H9 (cell line): ENCODE measurements around the gene METTL27. TPM values are rescaled to one million over a fixed set of nuclear protein-coding genes. Genes with fewer than 3 reads are reported as not detected.

ENCODE experiments used
- DNase-seq: peaks from one replicate; pipeline ENCODE4 v3.0.0-alpha.2; 2017
- H2AFZ ChIP-seq: one replicate; pipeline ENCODE4 v1.6.1; 2013; ENCODE audit warnings: mild to moderate bottlenecking, low read length, control low read depth, moderate library complexity
- H2AK5ac ChIP-seq: 2 replicates; pipeline ENCODE4 v1.6.1; 2013; ENCODE audit warnings: low read length, control low read depth, mixed read lengths; ENCODE audit not compliant: insufficient read length
- H2BK120ac ChIP-seq: one replicate; pipeline ENCODE4 v1.6.1; 2013; ENCODE audit warnings: low read depth, mild to moderate bottlenecking, low read length, control low read depth, inconsistent platforms; ENCODE audit not compliant: poor library complexity, severe bottlenecking
- H2BK12ac ChIP-seq: 2 replicates; pipeline ENCODE4 v1.6.1; 2013; ENCODE audit warnings: low read length, control low read depth, mixed read lengths, low read depth; ENCODE audit not compliant: insufficient read length
- H2BK15ac ChIP-seq: 2 replicates; pipeline ENCODE4 v1.6.1; 2013; ENCODE audit warnings: low read depth, low read length, control low read depth
- H2BK20ac ChIP-seq: one replicate; pipeline ENCODE4 v1.6.1; 2013; ENCODE audit warnings: low read depth, mild to moderate bottlenecking, low read length, control low read depth, inconsistent platforms; ENCODE audit not compliant: poor library complexity, severe bottlenecking
- H2BK5ac ChIP-seq: 2 replicates; pipeline ENCODE4 v1.6.1; 2013; ENCODE audit warnings: low read length, control low read depth, mixed read lengths; ENCODE audit not compliant: insufficient read length
- H3K14ac ChIP-seq: 2 replicates; pipeline ENCODE4 v1.6.1; 2013; ENCODE audit warnings: low read length, control low read depth; ENCODE audit not compliant: insufficient read depth
- H3K18ac ChIP-seq: 2 replicates; pipeline ENCODE4 v1.6.1; 2013; ENCODE audit warnings: low read depth, mild to moderate bottlenecking, mixed read lengths, low read length, control low read depth; ENCODE audit not compliant: insufficient read length
- H3K23ac ChIP-seq: 2 replicates; pipeline ENCODE4 v1.6.1; 2013; ENCODE audit warnings: low read length, control low read depth, mixed read lengths, low read depth; ENCODE audit not compliant: insufficient read length
- H3K23me2 ChIP-seq: 2 replicates; pipeline ENCODE4 v1.6.1; 2013; ENCODE audit warnings: low read depth, mild to moderate bottlenecking, mixed read lengths, low read length, control low read depth; ENCODE audit not compliant: insufficient read length, poor library complexity, severe bottlenecking
- H3K27ac ChIP-seq: 2 replicates; pipeline ENCODE4 v1.5.1; 2013; ENCODE audit warnings: low read length, control low read depth, mixed read lengths, low read depth; ENCODE audit not compliant: insufficient read length
- H3K27me3 ChIP-seq: 2 replicates; pipeline ENCODE4 v1.6.1; 2013; ENCODE audit warnings: low read length, control low read depth, inconsistent platforms; ENCODE audit not compliant: insufficient read depth
- H3K4ac ChIP-seq: 2 replicates; pipeline ENCODE4 v1.6.1; 2013; ENCODE audit warnings: low read depth, mild to moderate bottlenecking, control low read depth, inconsistent platforms, low read length, moderate library complexity
- H3K4me1 ChIP-seq: 2 replicates; pipeline ENCODE4 v1.6.1; 2013; ENCODE audit warnings: low read length, control low read depth, inconsistent platforms; ENCODE audit not compliant: insufficient read depth
- H3K4me2 ChIP-seq: 2 replicates; pipeline ENCODE4 v1.6.1; 2013; ENCODE audit warnings: low read length, control low read depth, mixed read lengths; ENCODE audit not compliant: insufficient read length, insufficient read depth
- H3K56ac ChIP-seq: 2 replicates; pipeline ENCODE4 v1.6.1; 2013; ENCODE audit warnings: low read depth, mild to moderate bottlenecking, mixed read lengths, low read length, control low read depth; ENCODE audit not compliant: insufficient read length
- H3K79me1 ChIP-seq: 2 replicates; pipeline ENCODE4 v1.6.1; 2013; ENCODE audit warnings: low read depth, mild to moderate bottlenecking, moderate library complexity, low read length, control low read depth, inconsistent platforms; ENCODE audit not compliant: insufficient read depth, poor library complexity, severe bottlenecking
- H3K79me2 ChIP-seq: 2 replicates; pipeline ENCODE4 v1.6.1; 2013; ENCODE audit warnings: low read length, control low read depth, inconsistent platforms; ENCODE audit not compliant: insufficient read depth
- H3K9ac ChIP-seq: 2 replicates; pipeline ENCODE4 v1.6.1; 2013; ENCODE audit warnings: low read length, control low read depth, mixed read lengths; ENCODE audit not compliant: insufficient read length; ENCODE audit errors: extremely low read depth
- H3K9me3 ChIP-seq: one replicate; pipeline ENCODE4 v1.6.1; 2013; ENCODE audit warnings: low read depth, low read length, inconsistent platforms; ENCODE audit not compliant: control insufficient read depth
- H3T11ph ChIP-seq: one replicate; pipeline ENCODE4 v1.6.1; 2013; ENCODE audit warnings: mild to moderate bottlenecking, low read length, control low read depth, inconsistent platforms
- H4K20me1 ChIP-seq: one replicate; pipeline ENCODE4 v1.6.1; 2013; ENCODE audit not compliant: control insufficient read depth, insufficient read length, insufficient read depth
- H4K5ac ChIP-seq: 2 replicates; pipeline ENCODE4 v1.6.1; 2013; ENCODE audit warnings: low read depth, mild to moderate bottlenecking, mixed read lengths, low read length, control low read depth; ENCODE audit not compliant: insufficient read length
- H4K8ac ChIP-seq: replicated peaks from 2 replicates; pipeline ENCODE4 v1.6.1; 2013; ENCODE audit warnings: low read length, control low read depth, mixed read lengths, low read depth; ENCODE audit not compliant: insufficient read length
- H4K91ac ChIP-seq: 2 replicates; pipeline ENCODE4 v1.6.1; 2013; ENCODE audit warnings: low read depth, mild to moderate bottlenecking, moderate library complexity, mixed read lengths, low read length, control low read depth; ENCODE audit not compliant: insufficient read length
- H3K27ac Mint-ChIP-seq, 3 experiments: 2 replicates in 2 of 3; 3 replicates in 1 of 3; pipeline ENCODE4 v1.8.0; 2020 to 2021; ENCODE audit warnings: mixed read lengths in 3 of 3, mild to moderate bottlenecking in 1 of 3, moderate library complexity in 1 of 3
- H3K27me3 Mint-ChIP-seq: 2 replicates; pipeline ENCODE4 v1.8.0; 2021; ENCODE audit warnings: low read depth, mild to moderate bottlenecking, moderate library complexity, mixed read lengths
- H3K36me3 Mint-ChIP-seq, 3 experiments: 2 replicates in 2 of 3; 3 replicates in 1 of 3; pipeline ENCODE4 v1.8.0; 2020 to 2021; ENCODE audit warnings: low read depth in 3 of 3, mixed read lengths in 3 of 3; ENCODE audit not compliant: insufficient read depth in 1 of 3
- H3K4me1 Mint-ChIP-seq, 2 experiments: 2 replicates each; pipeline ENCODE4 v1.8.0; 2020; ENCODE audit warnings: mixed read lengths in 2 of 2
- H3K4me3 Mint-ChIP-seq, 2 experiments: 2 replicates in 1 of 2; 3 replicates in 1 of 2; pipeline ENCODE4 v1.8.0; 2020 to 2021; ENCODE audit warnings: mild to moderate bottlenecking in 2 of 2, mixed read lengths in 2 of 2, moderate library complexity in 1 of 2
- H3K9me3 Mint-ChIP-seq, 2 experiments: 2 replicates in 1 of 2; 3 replicates in 1 of 2; pipeline ENCODE4 v1.8.0; 2020; ENCODE audit warnings: mild to moderate bottlenecking in 2 of 2, mixed read lengths in 2 of 2, moderate library complexity in 1 of 2
- WGBS: extraction: QIAGEN DNeasy Blood & Tissue Kit; methylation state at CpG from one replicate; pipeline ENCODE4 v1.1.7; 2013; ENCODE audit warnings: missing lambda C conversion rate, low lambda C conversion rate, mixed read lengths; ENCODE audit not compliant: insufficient read length; ENCODE audit errors: extremely low coverage; 5-methylcytosine and 5-hydroxymethylcytosine counted together
- total RNA-seq: library from RNA; stranded (reverse); gene quantifications from 2 replicates; pipeline ENCODE4 v1.2.1, GENCODE V29; 2021
- TF ChIP-seq, protein P1 (sequence below): fragments of 200-600 bp; sonication (generic); conservative IDR thresholded peaks from 3 replicates; pipeline ENCODE4 v1.8.0; 2021; ENCODE audit warnings: antibody characterized with exemption, mild to moderate bottlenecking

The METTL27 gene
- total RNA-seq, 1 experiment from 2014 or later: 13.5 TPM

DNA sequence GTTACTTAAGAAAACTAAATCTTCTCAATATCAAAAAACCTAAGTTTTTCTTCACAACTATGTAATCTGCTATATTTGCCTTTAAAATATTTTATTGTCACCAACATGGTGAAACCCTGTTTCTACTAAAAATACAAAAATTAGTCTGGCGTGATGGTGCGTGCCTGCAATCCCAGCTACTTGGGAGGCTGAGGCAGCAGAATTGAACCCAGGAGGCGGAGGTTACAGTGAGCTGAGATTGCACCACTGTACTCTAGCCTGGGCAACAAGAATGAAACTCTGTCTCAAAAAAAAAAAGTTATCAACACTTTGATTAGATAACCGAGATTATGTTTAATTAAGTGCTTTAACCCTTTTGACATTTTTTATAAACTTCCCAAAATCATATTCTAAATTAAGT is 39.9 kb downstream of the METTL27 start:
- H3K27me3 ChIP-seq: no peaks in the 10 kb centered on the region
- no peak overlapping the region for H3K9ac ChIP-seq
- H3K4me2 ChIP-seq: no peak overlapping the region
- no peak overlapping the region for H3K27ac ChIP-seq
- TF ChIP-seq, protein P1, sequence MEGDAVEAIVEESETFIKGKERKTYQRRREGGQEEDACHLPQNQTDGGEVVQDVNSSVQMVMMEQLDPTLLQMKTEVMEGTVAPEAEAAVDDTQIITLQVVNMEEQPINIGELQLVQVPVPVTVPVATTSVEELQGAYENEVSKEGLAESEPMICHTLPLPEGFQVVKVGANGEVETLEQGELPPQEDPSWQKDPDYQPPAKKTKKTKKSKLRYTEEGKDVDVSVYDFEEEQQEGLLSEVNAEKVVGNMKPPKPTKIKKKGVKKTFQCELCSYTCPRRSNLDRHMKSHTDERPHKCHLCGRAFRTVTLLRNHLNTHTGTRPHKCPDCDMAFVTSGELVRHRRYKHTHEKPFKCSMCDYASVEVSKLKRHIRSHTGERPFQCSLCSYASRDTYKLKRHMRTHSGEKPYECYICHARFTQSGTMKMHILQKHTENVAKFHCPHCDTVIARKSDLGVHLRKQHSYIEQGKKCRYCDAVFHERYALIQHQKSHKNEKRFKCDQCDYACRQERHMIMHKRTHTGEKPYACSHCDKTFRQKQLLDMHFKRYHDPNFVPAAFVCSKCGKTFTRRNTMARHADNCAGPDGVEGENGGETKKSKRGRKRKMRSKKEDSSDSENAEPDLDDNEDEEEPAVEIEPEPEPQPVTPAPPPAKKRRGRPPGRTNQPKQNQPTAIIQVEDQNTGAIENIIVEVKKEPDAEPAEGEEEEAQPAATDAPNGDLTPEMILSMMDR: no peak
- H3K9me3 ChIP-seq: no peaks in the 10 kb centered on the region
- DNase-seq: no peak
- no peak overlapping the region for H3K23ac ChIP-seq
- no peaks in the 10 kb centered on the region for H3K79me1 ChIP-seq
- no peak overlapping the region for H3T11ph ChIP-seq
- H2BK20ac ChIP-seq: no peak overlapping the region
- no peak overlapping the region for H2BK120ac ChIP-seq
- H3K56ac ChIP-seq: no peak overlapping the region
- H4K5ac ChIP-seq: no peak overlapping the region
- no peak overlapping the region for H3K14ac ChIP-seq
- no peak overlapping the region for H4K8ac ChIP-seq
- Mint-ChIP-seq H3K36me3 (no peaks in the 10 kb centered on the region), H3K27me3 (peaks cover 7% of the 10 kb centered on the region), H3K9me3 (peaks cover 0 to 7% of the 10 kb centered on the region in 2 experiments; a peak in 3 of 5 replicates), H3K4me3 (no peak overlapping the region), H3K27ac (no peak overlapping the region), H3K4me1 (peaks cover 7 to 9% of the 10 kb centered on the region in 2 experiments; a peak in 3 of 4 replicates)
- H3K4ac ChIP-seq: no peak overlapping the region
- no peak overlapping the region for H2BK15ac ChIP-seq
- H3K4me1 ChIP-seq: no peaks in the 10 kb centered on the region; the same call in 1 of the 2 replicates
- H2BK5ac ChIP-seq: no peak overlapping the region
- H4K20me1 ChIP-seq: no peaks in the 10 kb centered on the region
- no peaks in the 10 kb centered on the region for H3K23me2 ChIP-seq
- no peak overlapping the region for H3K18ac ChIP-seq
- no peak overlapping the region for H2BK12ac ChIP-seq
- no CpG with 5 or more reads among the region's 4 CpGs for WGBS
- H2AFZ ChIP-seq: no peak overlapping the region
- H3K79me2 ChIP-seq: no peaks in the 10 kb centered on the region
- H4K91ac ChIP-seq: no peak overlapping the region
- no peak overlapping the region for H2AK5ac ChIP-seq
